GM12864 (cell line): Measurements from ENCODE around the gene CHD6.

Experiments
- DNase-seq: peaks from one replicate; pipeline ENCODE4 v3.0.0-alpha.2; 2011; ENCODE audit warnings: low read depth
- H3K4me3 ChIP-seq: 2 replicates; pipeline ENCODE4 v1.5.1; 2011; ENCODE audit warnings: mild to moderate bottlenecking, low read depth, low read length, control low read depth
- CTCF ChIP-seq: IDR thresholded peaks from 2 replicates; pipeline ENCODE4 v1.5.1; 2011; ENCODE audit warnings: low read depth, mild to moderate bottlenecking, moderate library complexity, low read length, control low read depth, inconsistent platforms; ENCODE audit errors: missing control alignments

CHD6 gene

GRCh38 chr20:41601742-41602141, 16.4 kb downstream of the CHD6 start:
- DNase-seq, result no peak
- TF ChIP-seq CTCF, result no peak
- H3K4me3 ChIP-seq, result no peak overlapping the region

GRCh38 chr20:41600926-41601631, 17.1 kb downstream of the CHD6 start:
- no peak overlapping the region for H3K4me3 ChIP-seq
- no peak for DNase-seq
- no peak for TF ChIP-seq CTCF

- no peak for DNase-seq
- H3K4me3 ChIP-seq, result no peak overlapping the region
- no peak for TF ChIP-seq CTCF
Measured at GRCh38 chr20:41599699-41600104, 18.5 kb downstream of the CHD6 start.

GRCh38 chr20:41598719-41599118, 19.5 kb downstream of the CHD6 start:
- H3K4me3 ChIP-seq, result no peak overlapping the region
- DNase-seq, result no peak
- TF ChIP-seq CTCF, result no peak

GRCh38 chr20:41594514-41595322, 23.5 kb downstream of the CHD6 start:
- H3K4me3 ChIP-seq, result no peak overlapping the region
- DNase-seq, result no peak
- TF ChIP-seq CTCF, result no peak

GRCh38 chr20:41592516-41593216, 25.5 kb downstream of the CHD6 start:
- DNase-seq, result no peak
- TF ChIP-seq CTCF, result no peak
- no peak overlapping the region for H3K4me3 ChIP-seq
